HepG2 (cell line): ENCODE results near the gene VEZF1. TPM values are rescaled to one million over a fixed set of nuclear protein-coding genes. Genes with fewer than 3 reads are reported as not detected.

Experiments
- BCL6 ChIP-seq: IDR thresholded peaks from 2 replicates; pipeline ENCODE4 v1.6.1; 2016; ENCODE audit warnings: missing genetic modification reagents, missing compliant biosample characterization
- CBX1 ChIP-seq: IDR thresholded peaks from one replicate; pipeline ENCODE4 v1.6.1; 2016; ENCODE audit warnings: antibody characterized with exemption, low read depth
- CEBPG ChIP-seq: IDR thresholded peaks from 2 replicates; pipeline ENCODE4 v1.6.1; 2016
- DNMT1 ChIP-seq: sonication (generic); formaldehyde crosslinking; IDR thresholded peaks from 2 replicates; pipeline ENCODE4 v1.5.1; 2020; ENCODE audit warnings: mild to moderate bottlenecking, missing genetic modification reagents
- EED ChIP-seq: sonication (generic); formaldehyde crosslinking; IDR thresholded peaks from 2 replicates; pipeline ENCODE4 v1.5.0; 2020; ENCODE audit warnings: mild to moderate bottlenecking, missing genetic modification reagents
- GABPB1 ChIP-seq: IDR thresholded peaks from 2 replicates; pipeline ENCODE4 v1.6.1; 2016; ENCODE audit warnings: mild to moderate bottlenecking, missing genetic modification reagents, moderate library complexity, missing compliant biosample characterization
- IRF2 ChIP-seq: IDR thresholded peaks from 2 replicates; pipeline ENCODE4 v1.6.1; 2018; ENCODE audit warnings: missing genetic modification reagents, missing compliant biosample characterization
- JUNB ChIP-seq: sonication (generic); formaldehyde crosslinking; IDR thresholded peaks from 2 replicates; pipeline ENCODE4 v1.8.0; 2022; ENCODE audit warnings: missing genetic modification reagents, mild to moderate bottlenecking, borderline replicate concordance
- NCOA5 ChIP-seq: sonication (generic); formaldehyde crosslinking; IDR thresholded peaks from 2 replicates; pipeline ENCODE4 v1.4.0; 2020; ENCODE audit warnings: missing genetic modification reagents
- NFATC3 ChIP-seq: sonication (generic); formaldehyde crosslinking; IDR thresholded peaks from 2 replicates; pipeline ENCODE4 v1.5.1; 2020; ENCODE audit warnings: mild to moderate bottlenecking, missing genetic modification reagents
- NFYC ChIP-seq: IDR thresholded peaks from 2 replicates; pipeline ENCODE4 v1.6.1; 2016; ENCODE audit warnings: missing genetic modification reagents, missing compliant biosample characterization
- NR2F6 ChIP-seq, 2 experiments: IDR thresholded peaks; 2 replicates each; pipeline ENCODE4 v1.6.1; 2016; ENCODE audit warnings: antibody characterized with exemption in 1 of 2, mild to moderate bottlenecking in 1 of 2
- PRMT3 ChIP-seq: sonication (generic); formaldehyde crosslinking; IDR thresholded peaks from 2 replicates; pipeline ENCODE4 v1.8.1; 2022; ENCODE audit warnings: low read depth, mild to moderate bottlenecking, moderate library complexity, missing genetic modification reagents, borderline replicate concordance
- RFX1 ChIP-seq: fragments of 450-650 bp; IDR thresholded peaks from 2 replicates; pipeline ENCODE4 v1.6.1; 2017
- SIN3A ChIP-seq: IDR thresholded peaks from 2 replicates; pipeline ENCODE4 v1.6.1; 2011; ENCODE audit warnings: low read depth, mild to moderate bottlenecking, control low read depth, low read length, borderline replicate concordance
- SMARCC2 ChIP-seq: fragments of 450-650 bp; IDR thresholded peaks from 2 replicates; pipeline ENCODE4 v1.6.1; 2017; ENCODE audit warnings: antibody characterized with exemption, mild to moderate bottlenecking
- TEAD3 ChIP-seq: optimal IDR thresholded peaks from 2 replicates; pipeline ENCODE3; 2016; ENCODE audit warnings: borderline replicate concordance
- ZFP90 ChIP-seq: sonication (generic); formaldehyde crosslinking; IDR thresholded peaks from 2 replicates; pipeline ENCODE4 v1.8.0; 2022; ENCODE audit warnings: missing genetic modification reagents, mild to moderate bottlenecking, inconsistent platforms, borderline replicate concordance
- ZNF296 ChIP-seq: sonication (generic); formaldehyde crosslinking; conservative IDR thresholded peaks from 2 replicates; pipeline ENCODE4 v1.5.0; 2020; ENCODE audit warnings: mild to moderate bottlenecking, missing genetic modification reagents
- ZNF317 ChIP-seq: sonication (generic); formaldehyde crosslinking; IDR thresholded peaks from 2 replicates; pipeline ENCODE4 v1.5.0; 2020; ENCODE audit warnings: mild to moderate bottlenecking, missing genetic modification reagents
- ZNF567 ChIP-seq: sonication (generic); formaldehyde crosslinking; IDR thresholded peaks from 2 replicates; pipeline ENCODE4 v1.8.1; 2023; ENCODE audit warnings: mild to moderate bottlenecking, missing genetic modification reagents, borderline replicate concordance
- ZNF766 ChIP-seq: sonication (generic); formaldehyde crosslinking; IDR thresholded peaks from 2 replicates; pipeline ENCODE4 v1.5.0; 2020; ENCODE audit warnings: missing genetic modification reagents, borderline replicate concordance
- ZNF775 ChIP-seq: sonication (generic); formaldehyde crosslinking; IDR thresholded peaks from 2 replicates; pipeline ENCODE4 v1.4.0; 2020; ENCODE audit warnings: missing genetic modification reagents, mild to moderate bottlenecking, moderate library complexity, borderline replicate concordance
- ZNF816 ChIP-seq: sonication (generic); formaldehyde crosslinking; IDR thresholded peaks from 2 replicates; pipeline ENCODE4 v1.8.0; 2022; ENCODE audit warnings: missing genetic modification reagents, mild to moderate bottlenecking, borderline replicate concordance
- ZNF878 ChIP-seq: sonication (generic); formaldehyde crosslinking; IDR thresholded peaks from 2 replicates; pipeline ENCODE4 v1.8.1; 2023; ENCODE audit warnings: mild to moderate bottlenecking, missing genetic modification reagents, moderate library complexity
- polyA plus RNA-seq, 8 experiments: library from polyadenylated mRNA; depleted of rRNA in 3 of 8; stranded (reverse) in 7 of 8; unstranded in 1 of 8; fragments of >200 nt; fragmentation: Illumina TruSeq in 4 of 8; extraction: Trizol in 4 of 8; gene quantifications; 2 replicates each; pipeline versions ENCODE4 v1.2.1 to v1.2.3, GENCODE V29; 2011 to 2016; ENCODE audit warnings: low read depth in 4 of 8, missing spikeins in 1 of 8, mixed read lengths in 1 of 8; ENCODE audit not compliant: insufficient read depth in 1 of 8
- total RNA-seq, 5 experiments: library from RNA; depleted of rRNA; stranded (reverse); fragments of >200 nt; fragmentation: Illumina TruSeq; extraction: Trizol; gene quantifications; 2 replicates each; pipeline ENCODE4 v1.2.3, GENCODE V29; 2016; ENCODE audit warnings: low read depth in 1 of 5
- TF ChIP-seq, protein P1 (sequence below): sonication (generic); formaldehyde crosslinking; IDR thresholded peaks from 2 replicates; pipeline ENCODE4 v1.4.0; 2020; ENCODE audit warnings: mild to moderate bottlenecking, missing genetic modification reagents
- TF ChIP-seq, protein P2 (sequence below): sonication (generic); formaldehyde crosslinking; IDR thresholded peaks from 2 replicates; pipeline ENCODE4 v1.5.0; 2020; ENCODE audit warnings: missing genetic modification reagents
- TF ChIP-seq, protein P3 (sequence below): sonication (generic); formaldehyde crosslinking; IDR thresholded peaks from 2 replicates; pipeline ENCODE4 v1.5.0; 2020; ENCODE audit warnings: mild to moderate bottlenecking, low read depth, missing genetic modification reagents, borderline replicate concordance
- TF ChIP-seq, protein P4 (sequence below): sonication (generic); formaldehyde crosslinking; IDR thresholded peaks from 2 replicates; pipeline ENCODE4 v1.8.1; 2023; ENCODE audit warnings: mild to moderate bottlenecking, missing genetic modification reagents, borderline replicate concordance

VEZF1 gene
- total and polyA plus RNA-seq, 2 of the 13 experiments (the other 11 are each of a cell fraction or from before 2014, with no cell fraction given): 45.9 to 49.7 TPM

DNA sequence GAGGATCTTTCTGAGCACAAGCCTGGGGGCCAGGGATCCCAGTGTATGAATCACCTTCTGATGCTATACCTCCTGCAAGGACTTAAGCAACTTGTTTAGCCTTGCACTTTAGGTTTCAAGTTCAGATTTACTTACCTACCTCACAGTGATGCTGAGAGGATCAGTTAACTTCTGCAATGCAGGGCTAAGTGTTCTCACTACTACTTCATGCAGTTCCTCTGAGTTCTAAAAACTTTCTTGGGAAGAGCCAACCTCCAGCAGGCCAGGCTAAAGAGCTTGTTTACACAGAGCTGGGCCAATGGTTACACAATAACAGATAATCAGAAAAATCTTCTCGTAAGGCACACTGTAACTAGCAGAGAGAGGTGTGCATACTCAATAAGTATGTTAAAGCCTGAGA lies 13.0 kb downstream of the VEZF1 start (continued):
- TF ChIP-seq PRMT3 (CRISPR knock-in tag): no peak
- TF ChIP-seq ZNF816 (CRISPR knock-in tag): no peak
- TF ChIP-seq, protein P1, sequence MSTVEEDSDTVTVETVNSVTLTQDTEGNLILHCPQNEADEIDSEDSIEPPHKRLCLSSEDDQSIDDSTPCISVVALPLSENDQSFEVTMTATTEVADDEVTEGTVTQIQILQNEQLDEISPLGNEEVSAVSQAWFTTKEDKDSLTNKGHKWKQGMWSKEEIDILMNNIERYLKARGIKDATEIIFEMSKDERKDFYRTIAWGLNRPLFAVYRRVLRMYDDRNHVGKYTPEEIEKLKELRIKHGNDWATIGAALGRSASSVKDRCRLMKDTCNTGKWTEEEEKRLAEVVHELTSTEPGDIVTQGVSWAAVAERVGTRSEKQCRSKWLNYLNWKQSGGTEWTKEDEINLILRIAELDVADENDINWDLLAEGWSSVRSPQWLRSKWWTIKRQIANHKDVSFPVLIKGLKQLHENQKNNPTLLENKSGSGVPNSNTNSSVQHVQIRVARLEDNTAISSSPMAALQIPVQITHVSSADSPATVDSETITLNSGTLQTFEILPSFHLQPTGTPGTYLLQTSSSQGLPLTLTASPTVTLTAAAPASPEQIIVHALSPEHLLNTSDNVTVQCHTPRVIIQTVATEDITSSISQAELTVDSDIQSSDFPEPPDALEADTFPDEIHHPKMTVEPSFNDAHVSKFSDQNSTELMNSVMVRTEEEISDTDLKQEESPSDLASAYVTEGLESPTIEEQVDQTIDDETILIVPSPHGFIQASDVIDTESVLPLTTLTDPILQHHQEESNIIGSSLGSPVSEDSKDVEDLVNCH (CRISPR knock-in tag): no peak
- TF ChIP-seq ZNF567 (CRISPR knock-in tag): no peak
- TF ChIP-seq RFX1: no peak
- peak; percentile 43; the same call in 1 of the 2 replicates for TF ChIP-seq IRF2 (CRISPR knock-in tag)
- no peak for TF ChIP-seq GABPB1 (CRISPR knock-in tag)
- no peak for TF ChIP-seq SMARCC2
- TF ChIP-seq ZNF878 (CRISPR knock-in tag): no peak
- TF ChIP-seq DNMT1: no peak
- TF ChIP-seq ZNF775 (CRISPR knock-in tag): no peak
- peak; percentile 95 for TF ChIP-seq CEBPG (CRISPR knock-in tag)
- no peak for TF ChIP-seq ZFP90 (CRISPR knock-in tag)
- no peak for TF ChIP-seq ZNF766
- no peak for TF ChIP-seq NFATC3 (CRISPR knock-in tag)
- peak; percentile 70 for TF ChIP-seq BCL6
- TF ChIP-seq, protein P2, sequence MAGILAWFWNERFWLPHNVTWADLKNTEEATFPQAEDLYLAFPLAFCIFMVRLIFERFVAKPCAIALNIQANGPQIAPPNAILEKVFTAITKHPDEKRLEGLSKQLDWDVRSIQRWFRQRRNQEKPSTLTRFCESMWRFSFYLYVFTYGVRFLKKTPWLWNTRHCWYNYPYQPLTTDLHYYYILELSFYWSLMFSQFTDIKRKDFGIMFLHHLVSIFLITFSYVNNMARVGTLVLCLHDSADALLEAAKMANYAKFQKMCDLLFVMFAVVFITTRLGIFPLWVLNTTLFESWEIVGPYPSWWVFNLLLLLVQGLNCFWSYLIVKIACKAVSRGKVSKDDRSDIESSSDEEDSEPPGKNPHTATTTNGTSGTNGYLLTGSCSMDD: no peak
- TF ChIP-seq, protein P3, sequence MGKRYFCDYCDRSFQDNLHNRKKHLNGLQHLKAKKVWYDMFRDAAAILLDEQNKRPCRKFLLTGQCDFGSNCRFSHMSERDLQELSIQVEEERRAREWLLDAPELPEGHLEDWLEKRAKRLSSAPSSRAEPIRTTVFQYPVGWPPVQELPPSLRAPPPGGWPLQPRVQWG: no peak
- no peak for TF ChIP-seq NFYC (CRISPR knock-in tag)
- no peak for TF ChIP-seq ZNF317 (CRISPR knock-in tag)
- TF ChIP-seq JUNB (CRISPR knock-in tag): no peak
- TF ChIP-seq, protein P4, sequence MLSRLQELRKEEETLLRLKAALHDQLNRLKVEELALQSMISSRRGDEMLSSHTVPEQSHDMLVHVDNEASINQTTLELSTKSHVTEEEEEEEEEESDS (CRISPR knock-in tag): no peak
- TF ChIP-seq EED (CRISPR knock-in tag): no peak
- TF ChIP-seq ZNF296 (CRISPR knock-in tag): no peak
- TF ChIP-seq NCOA5 (CRISPR knock-in tag): no peak
- peak; percentile 42 for TF ChIP-seq TEAD3
- TF ChIP-seq CBX1: no peak
- no peak for TF ChIP-seq SIN3A
- TF ChIP-seq NR2F6 (IDR thresholded peaks at IDR 0.05): no peak
- 0 out of 2 replicates have a peak, but pooled peaks have one; percentile 26 for TF ChIP-seq NR2F6 (CRISPR knock-in tag; IDR thresholded peaks at IDR 0.05)
